ENCODE data around the gene TBC1D21.

The TBC1D21 gene

GRCh38 chr15:73857193-73857920, 16.0 kb upstream of the TBC1D21 start:
- DNase-seq = no peak

- no peak for DNase-seq
Measured at GRCh38 chr15:73858062-73858461, 15.3 kb upstream of the TBC1D21 start.

GRCh38 chr15:73862276-73862675, 11.1 kb upstream of the TBC1D21 start:
- no peak for DNase-seq

- no peak for DNase-seq
Measured at GRCh38 chr15:73865379-73865778, 8.0 kb upstream of the TBC1D21 start.

- no peak for DNase-seq
Measured at GRCh38 chr15:73865904-73866303, 7.5 kb upstream of the TBC1D21 start.

- DNase-seq = no peak
Measured at GRCh38 chr15:73866481-73866880, 6.9 kb upstream of the TBC1D21 start.

GRCh38 chr15:73866881-73867410, 6.4 kb upstream of the TBC1D21 start:
- DNase-seq = no peak

GRCh38 chr15:73867426-73867825, 5.9 kb upstream of the TBC1D21 start:
- no peak for DNase-seq

- no peak for DNase-seq
Measured at GRCh38 chr15:73867956-73868355, 5.4 kb upstream of the TBC1D21 start.

- DNase-seq = no peak
Measured at GRCh38 chr15:73869216-73869995, 4.0 kb upstream of the TBC1D21 start.

- DNase-seq = no peak
Measured at GRCh38 chr15:73870700-73871408, 2.5 kb upstream of the TBC1D21 start.

- no peak for DNase-seq
Measured at GRCh38 chr15:73872346-73872745, 1.0 kb upstream of the TBC1D21 start.

- no peak for DNase-seq
Measured at GRCh38 chr15:73873889-73874511, 636 bp downstream of the TBC1D21 start.

- DNase-seq = no peak
Measured at GRCh38 chr15:73879426-73879825, 6.1 kb downstream of the TBC1D21 start.

- no peak for DNase-seq
Measured at GRCh38 chr15:73881579-73882320, 8.4 kb downstream of the TBC1D21 start.

- DNase-seq = no peak
Measured at GRCh38 chr15:73882761-73883419, 9.5 kb downstream of the TBC1D21 start.

GRCh38 chr15:73884159-73884558, 10.8 kb downstream of the TBC1D21 start:
- no peak for DNase-seq

- DNase-seq = no peak
Measured at GRCh38 chr15:73885954-73886700, 12.8 kb downstream of the TBC1D21 start.

GRCh38 chr15:73886717-73887345, 13.5 kb downstream of the TBC1D21 start:
- DNase-seq = no peak
